ENCODE data around the gene DEAF1.

Gene DEAF1

GRCh38 chr11:659532-660085, 35.4 kb downstream of the DEAF1 start:
- Histone ChIP-seq H2AFZ (ENCODE audit: low read depth) (no peak overlapping the region), H3K27me3 (ENCODE audit: insufficient read depth, low read depth) (no peaks in the 10 kb centered on the region), H3K4me2 (no peak overlapping the region), H3K27ac (no peak overlapping the region), H3K4me3 (IDR thresholded peaks at IDR 0.05; ENCODE audit: insufficient read depth, low read depth, low read length) (no peak overlapping the region), H3K4me1 (ENCODE audit: low read depth, poor library complexity, severe bottlenecking) (no peaks in the 10 kb centered on the region), H3K79me2 (ENCODE audit: insufficient read depth, low read depth) (no peaks in the 10 kb centered on the region), H4K20me1 (ENCODE audit: insufficient read depth) (no peaks in the 10 kb centered on the region), H3K36me3 (ENCODE audit: insufficient read depth) (peaks cover 4% of the 10 kb centered on the region; the same call in 1 of the 2 replicates), H3K9ac (no peak overlapping the region)
- TF ChIP-seq CTCF (conservative IDR thresholded peaks at IDR 0.05; ENCODE audit: low read depth, low read length) = no peak

- Histone ChIP-seq H4K20me1 (ENCODE audit: insufficient read depth) (no peaks in the 10 kb centered on the region), H3K4me2 (no peak overlapping the region), H3K79me2 (ENCODE audit: insufficient read depth, low read depth) (no peaks in the 10 kb centered on the region), H3K9ac (no peak overlapping the region), H3K4me1 (ENCODE audit: low read depth, poor library complexity, severe bottlenecking) (no peaks in the 10 kb centered on the region), H3K4me3 (IDR thresholded peaks at IDR 0.05; ENCODE audit: insufficient read depth, low read depth, low read length) (no peak overlapping the region), H2AFZ (ENCODE audit: low read depth) (no peak overlapping the region), H3K36me3 (ENCODE audit: insufficient read depth) (no peaks in the 10 kb centered on the region), H3K27me3 (ENCODE audit: insufficient read depth, low read depth) (no peaks in the 10 kb centered on the region), H3K27ac (no peak overlapping the region)
- no peak for TF ChIP-seq CTCF (conservative IDR thresholded peaks at IDR 0.05; ENCODE audit: low read depth, low read length)
Measured at GRCh38 chr11:657691-658126, 37.3 kb downstream of the DEAF1 start.

- no peaks in the 10 kb centered on the region for H3K79me2 ChIP-seq (ENCODE audit: insufficient read depth, low read depth)
- H3K4me3 ChIP-seq (IDR thresholded peaks at IDR 0.05; ENCODE audit: insufficient read depth, low read depth, low read length) = no peak overlapping the region
- no peak overlapping the region for H3K27ac ChIP-seq
- H2AFZ ChIP-seq (ENCODE audit: low read depth) = no peak overlapping the region
- H3K4me2 ChIP-seq = no peak overlapping the region
- no peaks in the 10 kb centered on the region for H3K36me3 ChIP-seq (ENCODE audit: insufficient read depth)
- no peaks in the 10 kb centered on the region for H4K20me1 ChIP-seq (ENCODE audit: insufficient read depth)
- H3K27me3 ChIP-seq (ENCODE audit: insufficient read depth, low read depth) = no peaks in the 10 kb centered on the region
- no peak for TF ChIP-seq CTCF (conservative IDR thresholded peaks at IDR 0.05; ENCODE audit: low read depth, low read length)
- no peak overlapping the region for H3K9ac ChIP-seq
- no peaks in the 10 kb centered on the region for H3K4me1 ChIP-seq (ENCODE audit: low read depth, poor library complexity, severe bottlenecking)
Measured at GRCh38 chr11:656866-657265, 38.2 kb downstream of the DEAF1 start.

- no peaks in the 10 kb centered on the region for H4K20me1 ChIP-seq (ENCODE audit: insufficient read depth)
- no peak overlapping the region for H2AFZ ChIP-seq (ENCODE audit: low read depth)
- no peaks in the 10 kb centered on the region for H3K36me3 ChIP-seq (ENCODE audit: insufficient read depth)
- no peaks in the 10 kb centered on the region for H3K79me2 ChIP-seq (ENCODE audit: insufficient read depth, low read depth)
- H3K27ac ChIP-seq = no peak overlapping the region
- no peaks in the 10 kb centered on the region for H3K27me3 ChIP-seq (ENCODE audit: insufficient read depth, low read depth)
- TF ChIP-seq CTCF (conservative IDR thresholded peaks at IDR 0.05; ENCODE audit: low read depth, low read length) = no peak
- H3K4me1 ChIP-seq (ENCODE audit: low read depth, poor library complexity, severe bottlenecking) = no peaks in the 10 kb centered on the region
- no peak overlapping the region for H3K4me3 ChIP-seq (IDR thresholded peaks at IDR 0.05; ENCODE audit: insufficient read depth, low read depth, low read length)
- no peak overlapping the region for H3K4me2 ChIP-seq
- H3K9ac ChIP-seq = no peak overlapping the region
Measured at GRCh38 chr11:656426-656825, 38.6 kb downstream of the DEAF1 start.

Measured in KMS-11 (cell line).